Erythroblast (primary cell): ENCODE data around the gene GREB1.

Source experiments
- GATA1 ChIP-seq: IDR thresholded peaks from 2 replicates; pipeline ENCODE4 v1.6.1; 2011; ENCODE audit warnings: low read depth, mild to moderate bottlenecking, control low read depth, low read length, moderate library complexity
- POLR2A ChIP-seq: IDR thresholded peaks from 2 replicates; pipeline ENCODE4 v1.6.1; 2011; ENCODE audit warnings: mild to moderate bottlenecking, low read length

- TF ChIP-seq POLR2A, result no peak
- no peak for TF ChIP-seq GATA1
Observed at GRCh38 chr2:11491348-11491933, 42.4 kb upstream of the GREB1 start.
